GM21723 (cell line): Measurements from ENCODE around the gene INPP5A.

Experiments
- ATAC-seq: cut with Tn5 transposase; IDR thresholded peaks from one replicate; pipeline ENCODE4 v1.9.1; 2021; ENCODE audit warnings: mild to moderate bottlenecking, moderate library complexity; ENCODE audit not compliant: unreplicated experiment

INPP5A gene

DNA sequence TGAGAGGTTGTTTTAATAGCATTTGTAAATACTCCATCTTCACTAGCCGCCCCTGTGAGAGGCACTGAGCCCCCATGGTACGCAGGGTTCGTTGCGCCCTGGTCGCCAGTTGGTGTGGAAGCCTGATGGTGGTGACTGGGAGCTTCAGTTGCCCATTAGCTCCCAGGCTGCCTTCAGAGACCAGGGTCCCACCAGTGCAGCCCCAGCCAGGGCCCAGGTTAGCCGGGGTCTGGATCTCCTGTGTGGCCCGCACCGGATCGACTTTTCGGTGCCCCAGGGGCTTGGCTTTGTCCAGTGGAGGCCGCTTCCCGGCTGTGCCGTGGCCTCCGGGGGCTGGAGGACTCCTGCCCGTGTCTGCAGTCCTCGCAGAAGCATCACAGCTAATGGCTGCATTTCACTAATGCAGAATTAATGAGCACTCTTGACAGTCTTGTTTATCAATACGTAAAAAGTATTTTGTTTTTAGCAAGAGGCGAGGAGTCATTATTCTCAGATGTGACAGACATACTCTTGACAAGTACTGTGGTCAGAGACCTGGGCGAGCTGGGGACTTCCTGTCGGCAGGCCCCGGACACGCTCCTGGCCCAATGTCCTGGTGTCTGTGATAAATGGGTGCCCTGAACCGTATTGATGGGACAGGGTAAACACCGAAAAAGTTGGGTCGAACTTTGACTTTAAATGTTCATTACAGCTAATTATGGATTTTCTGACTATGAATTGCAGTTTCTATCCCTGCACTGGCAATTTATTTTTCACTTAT lies 148.5 kb downstream of the INPP5A start:
- no peak for ATAC-seq

DNA sequence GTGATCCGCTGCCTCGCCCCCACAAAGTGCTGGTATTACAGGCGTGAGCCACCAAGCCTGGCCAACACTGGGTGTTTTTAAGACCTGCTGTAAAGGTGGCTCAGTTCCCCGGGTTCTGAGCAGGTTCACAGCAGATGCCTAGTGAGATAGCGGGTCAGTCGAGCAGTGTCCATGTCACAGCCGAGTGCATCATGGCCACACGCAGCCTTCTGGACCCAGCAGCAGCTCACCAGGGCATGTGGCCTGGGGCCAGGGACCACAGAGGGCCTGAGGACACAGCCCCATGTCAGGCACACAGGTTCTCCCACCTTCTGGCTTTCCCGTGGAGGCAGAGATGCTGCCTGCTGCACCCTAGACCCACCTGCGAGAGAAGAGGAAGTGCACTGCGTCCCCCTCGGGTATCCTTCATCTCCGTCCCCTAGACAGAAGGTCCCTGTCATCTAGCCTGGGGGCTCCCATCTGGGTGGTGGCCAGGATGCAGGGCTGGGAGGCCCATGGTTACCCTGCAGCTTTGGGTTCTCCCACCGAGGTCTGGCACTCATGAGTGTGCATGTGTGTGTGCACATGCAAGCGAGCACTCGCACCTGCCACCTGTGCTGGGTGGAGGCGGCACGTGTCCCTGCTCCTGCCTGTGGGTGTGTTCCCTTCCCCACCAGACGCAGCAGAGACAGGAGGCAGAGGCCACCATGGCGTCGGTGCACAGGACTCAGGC lies 149.8 kb downstream of the INPP5A start:
- no peak for ATAC-seq

DNA sequence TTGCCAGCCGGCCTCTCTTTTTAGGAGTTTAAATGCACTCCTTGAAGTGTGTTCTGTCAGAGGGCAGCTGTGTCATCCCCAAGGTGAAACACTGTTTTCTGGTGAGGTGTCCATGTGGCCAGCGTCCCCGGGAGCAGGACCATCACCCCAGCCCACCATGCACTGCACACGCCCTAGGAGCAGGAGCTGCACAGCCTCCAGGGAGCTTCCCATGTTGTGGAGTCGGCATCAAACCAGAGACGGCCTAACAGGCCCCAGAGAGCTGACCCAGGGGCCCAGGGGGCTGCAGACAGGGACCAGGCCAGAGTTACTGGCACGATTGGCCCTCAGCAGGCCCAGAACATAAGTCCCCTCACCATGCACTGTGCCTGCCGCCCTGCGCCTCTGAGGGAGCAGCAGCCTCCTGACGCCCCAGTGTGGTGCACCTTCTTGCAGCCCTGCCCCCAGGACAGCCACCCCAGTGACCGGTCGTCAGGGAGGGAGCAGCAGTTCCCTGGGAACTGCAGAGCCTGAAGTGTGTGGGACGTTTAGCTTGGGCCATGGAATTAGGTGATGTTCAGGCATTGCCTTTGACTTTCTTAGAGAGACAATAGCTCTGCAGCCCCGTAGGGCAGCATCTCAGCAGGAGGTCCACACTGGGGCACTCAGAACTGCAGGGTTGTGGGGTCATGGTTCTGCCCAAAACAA lies 150.4 kb downstream of the INPP5A start:
- no peak for ATAC-seq

DNA sequence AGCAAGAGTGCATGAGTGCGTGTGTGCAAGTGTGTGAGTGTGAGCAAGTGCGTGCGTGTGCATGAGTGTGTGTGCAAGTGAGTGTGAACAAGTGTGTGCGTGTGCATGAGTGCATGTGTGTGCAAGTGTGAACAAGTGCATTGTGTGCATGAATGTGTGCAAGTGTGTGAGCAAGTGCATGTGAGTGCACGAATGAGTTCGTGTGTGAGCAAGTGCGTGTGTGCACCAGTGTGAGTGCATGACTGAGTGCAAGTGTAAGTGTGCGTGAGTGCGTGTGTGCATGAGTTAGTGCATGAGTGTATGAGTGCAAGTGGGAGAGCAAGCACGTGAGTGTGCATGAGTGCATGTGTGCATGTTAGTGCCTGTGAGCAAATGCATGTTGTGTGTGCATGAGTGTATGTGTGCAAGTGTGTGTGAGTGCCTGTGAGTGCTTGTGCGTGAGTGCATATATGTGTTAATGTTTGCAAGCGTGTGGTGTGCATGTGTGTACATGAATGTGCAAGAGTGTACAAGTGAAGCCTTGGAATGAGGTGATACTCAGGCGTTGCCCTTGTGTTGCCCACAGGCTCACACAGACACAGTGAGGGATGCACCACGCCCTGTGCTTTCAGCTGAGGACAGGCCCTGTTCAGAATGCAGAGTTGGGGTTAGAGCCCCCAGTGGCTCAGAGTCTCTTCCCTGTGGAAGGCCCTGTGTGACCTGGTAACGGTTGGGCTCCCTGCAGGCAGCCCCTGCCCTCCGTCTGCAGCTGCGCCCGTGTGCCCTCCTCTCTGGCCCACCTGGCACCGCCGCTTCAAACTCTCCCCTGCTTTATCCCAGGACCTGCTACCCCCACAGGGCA lies 151.2 kb downstream of the INPP5A start:
- no peak for ATAC-seq

DNA sequence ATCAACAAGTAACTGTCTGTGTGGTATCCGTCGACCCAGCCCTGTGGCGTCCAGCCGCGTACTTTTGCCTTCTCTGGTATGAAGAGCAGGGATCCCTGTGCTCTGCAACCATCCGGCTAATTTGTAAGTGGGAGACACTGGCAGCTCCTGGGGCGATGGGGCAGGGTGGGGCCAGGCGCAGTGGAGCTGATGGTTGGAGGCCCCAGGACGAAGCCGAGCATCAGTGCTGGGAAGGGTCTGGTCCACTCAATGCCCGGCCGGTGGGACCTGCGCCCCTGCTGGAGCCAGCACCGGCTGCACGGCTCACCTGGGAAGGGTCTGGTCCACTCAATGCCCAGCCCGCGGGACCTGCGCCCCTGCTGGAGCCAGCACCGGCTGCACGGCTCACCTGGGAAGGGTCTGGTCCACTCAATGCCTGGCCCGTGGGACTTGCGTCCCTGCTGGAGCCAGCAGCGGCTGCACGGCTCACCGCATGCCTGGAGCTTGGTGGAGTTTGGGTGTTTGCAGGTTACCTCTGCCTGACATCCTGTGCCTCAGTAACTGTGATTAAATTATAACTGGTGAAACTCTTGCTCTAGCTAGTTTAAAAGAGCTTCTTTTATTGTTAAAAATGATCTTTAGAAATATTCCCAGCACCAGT lies 152.3 kb downstream of the INPP5A start:
- ATAC-seq: no peak

DNA sequence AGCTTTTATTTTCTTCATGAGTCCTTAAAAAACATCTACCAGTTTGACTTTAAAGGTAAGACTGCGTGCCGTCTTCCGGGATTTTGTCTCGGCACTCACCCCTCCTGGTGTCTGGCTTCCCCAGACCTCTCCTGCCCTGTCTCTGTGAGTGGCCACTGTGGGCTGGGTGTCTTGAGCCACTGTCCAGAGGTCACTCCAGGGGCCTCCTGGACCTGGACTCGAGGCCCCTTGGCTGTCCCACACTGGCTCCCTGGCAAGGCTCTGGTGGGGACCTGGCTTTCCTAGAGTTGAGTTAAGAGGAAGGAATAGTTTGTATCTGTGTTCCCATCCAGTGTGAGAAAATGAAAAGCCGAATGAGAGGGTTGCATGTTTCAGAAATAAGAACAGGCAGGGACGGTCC lies 152.8 kb downstream of the INPP5A start:
- ATAC-seq: no peak

DNA sequence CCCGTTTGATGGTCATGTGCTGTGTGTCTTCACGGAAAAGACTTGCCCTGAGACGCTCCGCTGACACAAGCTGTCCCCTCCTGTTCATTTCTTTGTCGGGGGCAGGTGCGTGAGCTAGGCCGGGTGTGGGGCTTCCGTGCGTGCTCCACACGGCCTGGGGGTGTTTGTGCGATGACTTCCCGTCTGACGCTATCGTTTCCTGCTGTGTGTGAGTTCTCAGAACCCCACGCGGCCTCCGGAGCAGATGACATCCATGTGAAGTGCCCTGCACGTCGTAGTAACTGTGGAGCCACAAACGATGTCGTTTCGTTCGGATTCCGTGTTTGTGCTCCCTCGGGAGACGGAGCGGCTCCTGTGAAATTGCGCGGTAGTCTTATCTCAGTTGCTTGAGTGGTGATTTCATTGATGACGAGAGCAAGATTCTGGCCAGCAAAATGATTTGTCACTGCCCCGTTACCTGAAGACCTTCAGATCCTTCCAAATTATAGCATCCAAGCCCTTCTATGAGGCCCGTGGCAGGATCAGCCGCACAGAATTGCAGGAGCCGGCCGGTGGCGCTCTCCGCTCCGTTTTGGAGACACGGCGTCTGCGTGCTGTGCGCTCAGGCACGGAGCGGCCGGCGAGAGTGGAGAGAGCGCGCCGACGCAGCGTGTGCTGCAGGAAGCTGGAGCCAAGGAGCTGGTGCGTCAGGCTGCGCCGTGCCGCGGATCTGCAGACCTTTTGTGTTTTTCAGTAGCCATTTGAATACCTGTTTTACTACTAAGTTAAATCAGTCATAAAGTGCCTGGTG lies 153.4 kb downstream of the INPP5A start:
- no peak for ATAC-seq

DNA sequence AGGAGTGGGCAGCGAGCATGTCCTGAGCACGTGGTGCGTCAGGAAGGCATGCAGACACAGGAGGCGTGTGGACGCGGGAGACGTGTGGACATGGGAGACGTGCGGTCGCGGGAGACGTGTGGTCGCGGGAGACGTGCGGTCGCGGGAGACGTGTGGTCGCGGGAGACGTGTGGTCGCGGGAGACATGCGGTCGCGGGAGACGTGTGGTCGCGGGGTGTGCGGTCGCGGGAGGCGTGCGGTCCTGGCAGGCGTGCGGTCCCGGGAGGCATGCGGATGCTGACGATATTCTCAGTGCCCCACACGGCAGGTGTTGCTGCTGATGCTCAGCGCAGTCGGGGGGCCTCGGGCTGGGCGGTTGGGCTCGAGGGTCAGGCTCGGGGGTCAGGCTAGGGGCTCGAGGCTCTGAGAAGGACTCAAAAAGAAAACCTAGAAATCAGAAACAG lies 154.1 kb downstream of the INPP5A start:
- ATAC-seq: no peak

DNA sequence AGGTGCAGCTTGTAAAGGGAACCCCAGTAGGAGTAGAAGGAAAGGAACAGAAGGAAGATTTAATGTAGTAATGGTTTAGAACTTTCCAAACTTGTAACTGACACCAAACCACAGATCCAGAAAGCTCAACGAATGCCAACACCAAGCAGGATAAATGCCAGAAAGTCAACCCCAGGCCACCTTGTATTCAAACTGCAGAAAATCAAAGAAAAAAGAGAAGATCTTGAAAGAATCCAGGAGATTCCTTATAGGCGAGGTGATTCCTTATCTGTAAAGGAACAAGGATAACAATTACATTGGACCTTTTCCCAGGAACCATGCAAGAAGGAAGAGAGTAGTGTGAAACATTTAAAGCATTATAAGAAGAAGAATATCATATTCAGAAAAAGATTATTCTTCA lies 154.7 kb downstream of the INPP5A start:
- ATAC-seq: no peak

DNA sequence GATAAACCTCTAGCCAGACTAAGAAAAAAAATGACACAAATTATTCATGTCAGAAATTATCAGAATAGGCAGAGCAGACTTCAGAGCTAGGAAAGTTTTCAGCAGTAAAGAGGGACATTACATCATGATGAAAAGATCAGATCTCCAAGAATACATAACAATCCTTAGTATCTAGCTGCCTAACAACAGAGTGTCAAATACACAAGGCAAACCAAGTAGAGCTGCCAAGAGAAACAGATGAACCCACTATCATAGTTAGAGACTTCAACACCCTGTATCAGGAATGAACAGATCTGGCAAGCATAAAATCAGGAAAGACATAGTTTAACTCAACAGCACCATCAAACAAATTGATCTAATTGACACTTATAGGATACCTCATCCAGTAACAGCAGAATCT lies 156.1 kb downstream of the INPP5A start:
- no peak for ATAC-seq

DNA sequence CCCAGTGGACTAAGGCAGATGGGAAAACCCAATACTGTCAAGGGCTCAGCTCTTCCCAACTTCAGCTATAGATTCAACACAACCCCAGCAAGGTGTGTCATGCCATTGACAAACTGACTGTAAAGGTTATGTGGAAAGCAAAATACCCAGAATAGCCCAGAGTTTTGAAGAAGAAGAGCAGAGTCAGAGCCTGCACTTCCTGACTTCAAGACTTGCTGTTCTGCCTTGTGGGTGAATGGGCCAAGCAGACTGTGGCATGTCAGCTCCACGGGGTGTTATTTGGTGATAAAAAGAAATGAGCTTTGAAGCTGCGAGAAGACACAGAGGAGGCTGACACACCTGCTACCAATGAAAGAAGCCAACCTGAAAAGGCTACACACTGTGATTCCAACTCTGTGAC lies 158.6 kb downstream of the INPP5A start:
- ATAC-seq: no peak

DNA sequence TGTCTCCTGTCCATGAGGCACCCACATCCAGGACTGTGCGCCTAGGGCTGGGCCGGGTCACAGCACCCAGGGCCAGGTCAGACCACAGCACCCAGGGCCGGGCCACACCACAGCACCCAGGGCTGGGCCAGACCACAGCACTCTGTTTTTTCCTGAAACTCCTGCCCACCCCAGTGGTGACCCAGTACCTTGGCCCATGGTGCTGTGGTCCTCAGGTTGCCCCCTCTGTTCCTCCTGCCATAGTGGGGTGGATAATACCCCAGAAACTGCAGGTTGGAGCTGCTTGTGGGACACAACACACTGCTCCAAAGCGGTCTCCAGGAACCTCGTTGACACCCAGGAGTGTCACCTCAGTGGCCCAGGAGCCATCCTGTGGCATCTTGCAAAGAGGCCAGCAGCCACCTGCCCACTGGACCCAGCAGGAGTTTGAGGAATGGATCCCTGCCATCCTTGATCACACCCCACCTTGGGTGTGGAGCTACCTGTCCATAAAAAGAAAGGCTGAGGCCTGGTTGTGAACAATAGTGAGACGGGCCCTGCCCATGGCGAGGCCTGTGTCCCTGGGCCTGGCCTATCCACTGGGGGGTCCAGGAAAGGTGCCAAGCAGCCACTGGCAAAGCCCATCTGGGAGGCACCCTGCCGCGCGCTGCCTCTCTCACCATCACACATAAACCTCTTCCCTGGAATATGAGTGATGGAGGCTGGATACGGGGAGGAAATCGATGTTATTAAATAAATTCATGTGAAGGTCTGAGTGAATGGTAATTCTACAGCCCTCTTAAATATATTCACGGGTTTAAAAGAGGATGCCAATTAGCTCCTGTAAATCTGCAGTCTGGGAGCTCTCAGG lies 159.4 kb downstream of the INPP5A start:
- ATAC-seq: no peak

DNA sequence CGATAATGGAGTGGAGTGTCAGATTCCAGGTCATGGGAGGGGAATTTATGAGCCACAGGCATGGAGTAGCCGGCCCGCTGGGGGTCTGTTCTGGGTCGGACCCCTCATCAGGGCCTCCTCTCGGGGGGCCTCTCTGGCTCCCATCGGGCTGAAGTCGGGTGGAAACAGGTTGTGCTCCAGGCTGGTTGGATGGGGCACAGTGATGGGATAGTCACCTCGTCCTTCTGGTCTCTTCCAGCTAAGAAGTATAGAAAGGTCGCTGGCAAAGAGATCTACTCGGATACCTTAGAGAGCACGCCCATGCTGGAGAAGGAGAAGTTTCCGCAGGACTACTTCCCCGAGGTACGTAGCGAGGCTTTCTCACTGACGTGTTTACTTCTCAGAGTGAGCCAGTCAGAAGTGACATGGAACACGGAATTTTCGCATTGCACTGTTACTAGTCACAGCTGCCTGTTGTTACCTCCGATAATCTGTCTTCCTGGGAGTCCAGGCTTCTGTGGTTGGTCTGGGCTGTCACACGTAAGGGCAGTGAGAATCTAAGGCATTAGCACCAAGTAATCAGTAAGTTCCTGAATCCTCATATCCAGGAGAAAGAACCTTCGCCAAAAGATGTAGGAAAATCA lies 160.1 kb downstream of the INPP5A start:
- no peak for ATAC-seq

DNA sequence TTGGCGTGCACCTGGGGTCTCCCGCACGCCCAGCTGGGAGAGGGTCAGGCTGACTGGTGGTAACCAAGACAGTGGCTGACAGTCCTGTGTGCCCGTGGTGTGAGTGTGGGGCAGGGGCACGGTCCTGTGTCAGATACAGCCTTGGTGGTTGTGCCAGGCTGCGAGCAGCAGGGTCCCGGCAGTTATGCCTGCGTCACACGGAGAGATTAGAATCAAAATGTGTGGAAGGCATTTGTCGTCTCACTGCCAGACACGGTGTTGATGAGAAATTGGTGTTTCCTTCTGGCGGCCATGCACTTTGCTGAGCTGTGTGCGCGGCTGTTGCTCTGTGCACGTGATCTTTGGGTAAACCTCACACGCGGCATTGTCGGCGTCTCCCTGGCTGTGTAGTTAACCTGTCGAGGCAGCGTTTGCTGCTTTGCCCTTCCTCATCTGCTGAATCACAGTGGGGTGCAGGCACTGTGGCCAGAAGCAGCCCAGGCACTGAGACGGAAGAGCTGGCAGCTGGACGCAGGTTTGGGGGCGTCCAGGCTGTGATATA lies 160.7 kb downstream of the INPP5A start:
- no peak for ATAC-seq

DNA sequence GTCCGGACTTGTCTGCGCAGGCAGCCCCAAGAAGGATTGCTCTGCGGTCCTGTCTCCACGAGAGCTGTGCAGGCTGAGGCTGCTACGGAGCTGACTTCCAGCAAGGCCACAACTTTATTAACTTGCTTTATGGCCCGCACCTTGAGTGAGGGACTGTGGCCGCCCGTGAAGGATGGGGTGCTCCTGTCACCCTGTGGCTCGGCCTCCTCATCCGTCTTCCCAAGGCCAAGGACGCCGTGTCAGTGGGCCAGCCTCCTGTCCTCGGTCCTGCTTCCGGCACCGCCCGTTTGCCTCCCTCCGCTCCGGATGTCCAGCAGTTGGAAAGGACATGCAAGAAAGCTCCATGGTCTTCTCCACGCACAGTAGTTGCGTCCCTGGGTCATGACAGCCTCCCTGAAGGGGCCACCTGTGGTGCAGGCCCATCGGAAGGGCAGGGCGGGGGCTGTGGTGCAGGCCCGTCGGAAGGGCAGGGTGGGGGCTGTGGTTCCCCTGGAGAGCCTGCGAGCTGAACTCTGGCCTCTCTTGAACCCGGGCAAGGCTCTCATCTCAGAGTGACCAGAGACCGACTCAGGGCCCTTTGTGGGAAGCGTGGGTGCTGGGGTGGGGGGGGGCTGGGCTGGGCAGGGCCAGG lies 161.3 kb downstream of the INPP5A start:
- ATAC-seq: no peak

DNA sequence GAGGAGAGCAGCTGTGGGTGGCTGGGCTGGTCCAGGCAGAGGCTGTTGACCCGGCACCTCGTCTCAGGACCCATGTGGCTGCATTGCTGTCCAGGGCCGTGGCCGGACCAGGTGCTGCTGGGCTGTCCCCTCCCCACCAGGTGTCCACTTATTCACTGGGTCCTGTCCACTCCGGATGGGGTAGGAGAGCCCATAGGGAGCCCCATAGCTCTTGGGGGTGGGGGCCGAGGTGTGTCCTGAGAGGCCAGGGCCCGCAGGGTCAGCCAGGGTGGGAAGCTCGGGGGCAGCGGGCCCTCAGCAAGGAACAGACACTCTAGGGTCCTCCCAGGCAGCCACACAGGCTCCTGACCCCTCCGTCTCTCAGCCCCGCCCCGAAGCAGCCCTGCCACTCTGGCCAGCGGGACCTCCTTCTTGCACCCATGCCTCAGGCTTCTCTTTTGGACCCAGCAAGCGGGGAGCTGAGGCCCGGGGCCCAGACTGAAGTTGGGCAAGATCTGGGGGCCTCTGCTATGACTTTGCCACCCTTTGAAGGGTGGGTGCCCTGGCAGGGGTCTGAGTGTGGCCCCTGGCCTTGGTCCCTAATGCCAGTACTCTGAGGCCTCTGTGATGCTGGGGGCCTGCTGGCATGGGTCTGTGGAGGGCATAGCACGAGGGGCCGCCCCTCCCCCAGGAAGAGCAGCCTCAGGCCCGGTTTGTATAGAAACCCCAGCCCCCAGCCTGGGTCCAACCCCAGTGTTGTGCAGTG lies 162.0 kb downstream of the INPP5A start:
- ATAC-seq: no peak
